ENCODE data around the gene TEX52.

GRCh38 chr12:2890001-2890387, 33.2 kb upstream of the TEX52 start:
- no peak for TF ChIP-seq CTCF (IDR thresholded peaks at IDR 0.05; ENCODE audit: low read depth, low read length)
- no peak for TF ChIP-seq MAX (IDR thresholded peaks at IDR 0.05; ENCODE audit: low read depth, low read length)

All from NB4 (cell line).